Loucy (cell line): Measurements from ENCODE around the gene UBN1.
"Not testable (repeated sequence)": the region's sequence is repeated elsewhere in the genome, so short reads cannot be mapped to it uniquely, and the experiment has no call there.

Experiments
- EZH2phosphoT487 ChIP-seq: fragments of 200-600 bp; IDR thresholded peaks from 2 replicates; pipeline ENCODE4 v1.6.1; 2018; ENCODE audit warnings: antibody characterized with exemption, mild to moderate bottlenecking, moderate library complexity, borderline replicate concordance
- TF ChIP-seq, protein P1 (sequence below): fragments of 200-600 bp; sonication (generic); conservative IDR thresholded peaks from 2 replicates; pipeline ENCODE4 v1.5.1; 2014; ENCODE audit warnings: mild to moderate bottlenecking, antibody characterized with exemption, low read length

DNA sequence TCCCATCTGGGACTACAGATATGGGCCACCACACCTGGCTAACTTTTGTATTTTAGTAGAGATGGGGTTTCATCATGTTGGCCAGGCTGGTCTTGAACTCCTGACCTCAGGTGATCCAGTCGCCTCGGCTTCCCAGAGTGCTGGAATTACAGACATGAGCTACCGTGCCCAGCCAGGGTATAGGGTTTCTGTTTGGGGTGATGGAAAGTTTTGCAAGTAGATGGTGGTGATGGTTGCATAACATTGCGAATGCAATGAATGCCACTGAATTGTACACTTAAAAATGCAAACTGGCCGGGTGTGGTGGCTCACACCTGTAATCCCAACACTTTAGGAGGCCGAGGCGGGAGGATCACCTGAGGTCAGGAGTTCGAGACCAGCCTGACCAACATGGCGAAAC lies 49.5 kb downstream of the UBN1 start:
- TF ChIP-seq, protein P1, sequence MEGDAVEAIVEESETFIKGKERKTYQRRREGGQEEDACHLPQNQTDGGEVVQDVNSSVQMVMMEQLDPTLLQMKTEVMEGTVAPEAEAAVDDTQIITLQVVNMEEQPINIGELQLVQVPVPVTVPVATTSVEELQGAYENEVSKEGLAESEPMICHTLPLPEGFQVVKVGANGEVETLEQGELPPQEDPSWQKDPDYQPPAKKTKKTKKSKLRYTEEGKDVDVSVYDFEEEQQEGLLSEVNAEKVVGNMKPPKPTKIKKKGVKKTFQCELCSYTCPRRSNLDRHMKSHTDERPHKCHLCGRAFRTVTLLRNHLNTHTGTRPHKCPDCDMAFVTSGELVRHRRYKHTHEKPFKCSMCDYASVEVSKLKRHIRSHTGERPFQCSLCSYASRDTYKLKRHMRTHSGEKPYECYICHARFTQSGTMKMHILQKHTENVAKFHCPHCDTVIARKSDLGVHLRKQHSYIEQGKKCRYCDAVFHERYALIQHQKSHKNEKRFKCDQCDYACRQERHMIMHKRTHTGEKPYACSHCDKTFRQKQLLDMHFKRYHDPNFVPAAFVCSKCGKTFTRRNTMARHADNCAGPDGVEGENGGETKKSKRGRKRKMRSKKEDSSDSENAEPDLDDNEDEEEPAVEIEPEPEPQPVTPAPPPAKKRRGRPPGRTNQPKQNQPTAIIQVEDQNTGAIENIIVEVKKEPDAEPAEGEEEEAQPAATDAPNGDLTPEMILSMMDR, result not testable (repeated sequence)
- TF ChIP-seq EZH2phosphoT487, result not testable (repeated sequence)
